ENCODE measurements around the gene TSPAN14. TPM values are rescaled to one million over a fixed set of nuclear protein-coding genes. Genes with fewer than 3 reads are reported as not detected.
A peak's percentile ranks its signal among the peaks of the same experiment; 100 is the strongest.

The TSPAN14 gene
- total RNA-seq, 2 experiments from 2014 or later, result 98.8 to 112 TPM

- Mint-ChIP-seq H3K27me3 (no peaks in the 10 kb centered on the region), H3K9me3 (no peaks in the 10 kb centered on the region), H3K4me1 (peaks cover 69% of the 10 kb centered on the region), H3K4me3 (no peak overlapping the region), H3K27ac (peak overlapping the region; percentile 81), H3K36me3 (peaks cover 19% of the 10 kb centered on the region)
- no peak for ATAC-seq (ENCODE audit: low read depth)
- POLR2A ChIA-PET, result interaction anchor here (0.7 to 3.5 kb wide), 4 partner anchors 33 to 50 kb away, joined by 3 to 34 read pairs (median 5); no protein-coding TSS in a partner anchor
- no peak for DNase-seq
These were observed 49.6 kb downstream of the TSPAN14 start for GRCh38 chr10:80503584-80504157.

GRCh38 chr10:80504158-80504811 lies 50.2 kb downstream of the TSPAN14 start:
- POLR2A ChIA-PET, result interaction anchor here (0.7 to 3.5 kb wide), 8 partner anchors 32 to 97 kb away, joined by 3 to 34 read pairs (median 4); partner anchors contain the start of gene PRXL2A
- H3K36me3 Mint-ChIP-seq, result peaks cover 19% of the 10 kb centered on the region
- no peaks in the 10 kb centered on the region for H3K27me3 Mint-ChIP-seq
- ATAC-seq (ENCODE audit: low read depth), result no peak
- peak overlapping the region; percentile 81 for H3K27ac Mint-ChIP-seq
- H3K4me1 Mint-ChIP-seq, result peaks cover 62% of the 10 kb centered on the region
- H3K9me3 Mint-ChIP-seq, result no peaks in the 10 kb centered on the region
- H3K4me3 Mint-ChIP-seq, result no peak overlapping the region
- no peak for DNase-seq

- Mint-ChIP-seq H3K27ac (peak overlapping the region; percentile 81), H3K4me3 (no peak overlapping the region), H3K27me3 (no peaks in the 10 kb centered on the region), H3K9me3 (no peaks in the 10 kb centered on the region), H3K4me1 (peaks cover 59% of the 10 kb centered on the region), H3K36me3 (peaks cover 24% of the 10 kb centered on the region)
- POLR2A ChIA-PET, result interaction anchor here (0.8 to 3.5 kb wide), 10 partner anchors 17 to 127 kb away, joined by 3 to 34 read pairs (median 4); partner anchors contain the start of gene PRXL2A
- DNase-seq (no peak), ATAC-seq (ENCODE audit: low read depth) (peak; percentile 6)
These were observed 50.9 kb downstream of the TSPAN14 start for GRCh38 chr10:80504897-80505465.

- Mint-ChIP-seq H3K4me3 (no peak overlapping the region), H3K4me1 (peaks cover 59% of the 10 kb centered on the region), H3K36me3 (peaks cover 26% of the 10 kb centered on the region), H3K27me3 (no peaks in the 10 kb centered on the region), H3K9me3 (no peaks in the 10 kb centered on the region), H3K27ac (no peak overlapping the region)
- no peak for DNase-seq
- POLR2A ChIA-PET, result interaction anchor here (0.9 to 3.5 kb wide), 7 partner anchors 13 to 61 kb away, joined by 3 to 34 read pairs (median 4); no protein-coding TSS in a partner anchor
- no peak for ATAC-seq (ENCODE audit: low read depth)
These were observed 52.1 kb downstream of the TSPAN14 start for GRCh38 chr10:80506189-80506575.

GRCh38 chr10:80506836-80507487 lies 52.9 kb downstream of the TSPAN14 start:
- no peaks in the 10 kb centered on the region for H3K9me3 Mint-ChIP-seq
- no peak overlapping the region for H3K4me3 Mint-ChIP-seq
- H3K27me3 Mint-ChIP-seq, result no peaks in the 10 kb centered on the region
- H3K36me3 Mint-ChIP-seq, result peaks cover 25% of the 10 kb centered on the region
- DNase-seq (no peak), ATAC-seq (ENCODE audit: low read depth) (no peak)
- peaks cover 57% of the 10 kb centered on the region for H3K4me1 Mint-ChIP-seq
- H3K27ac Mint-ChIP-seq, result no peak overlapping the region
- POLR2A ChIA-PET, result interaction anchor here (2.9 kb wide), 1 partner anchor 62 kb away, joined by 30 read pairs; no protein-coding TSS in a partner anchor

GRCh38 chr10:80509108-80509402 lies 54.9 kb downstream of the TSPAN14 start:
- no peak for DNase-seq
- Mint-ChIP-seq H3K9me3 (no peaks in the 10 kb centered on the region), H3K27ac (no peak overlapping the region), H3K4me1 (peaks cover 37% of the 10 kb centered on the region), H3K4me3 (no peak overlapping the region), H3K36me3 (peaks cover 29% of the 10 kb centered on the region), H3K27me3 (no peaks in the 10 kb centered on the region)
- ATAC-seq (ENCODE audit: low read depth), result no peak
- POLR2A ChIA-PET, result no interaction called here

GRCh38 chr10:80509403-80510161 lies 55.5 kb downstream of the TSPAN14 start:
- H3K27ac Mint-ChIP-seq, result peak overlapping the region; percentile 62
- H3K4me1 Mint-ChIP-seq, result peaks cover 35% of the 10 kb centered on the region
- no peak for DNase-seq
- H3K36me3 Mint-ChIP-seq, result peaks cover 34% of the 10 kb centered on the region
- no peaks in the 10 kb centered on the region for H3K27me3 Mint-ChIP-seq
- no peaks in the 10 kb centered on the region for H3K9me3 Mint-ChIP-seq
- POLR2A ChIA-PET, result interaction anchor here (2.3 kb wide), 1 partner anchor 9 kb away, joined by 5 read pairs; no protein-coding TSS in a partner anchor
- ATAC-seq (ENCODE audit: low read depth), result no peak
- no peak overlapping the region for H3K4me3 Mint-ChIP-seq

GRCh38 chr10:80512031-80512526 lies 58.0 kb downstream of the TSPAN14 start:
- no peaks in the 10 kb centered on the region for H3K9me3 Mint-ChIP-seq
- peak overlapping the region; percentile 89 for H3K27ac Mint-ChIP-seq
- H3K36me3 Mint-ChIP-seq, result peaks cover 39% of the 10 kb centered on the region
- POLR2A ChIA-PET, result interaction anchor here (0.6 to 2.8 kb wide), 11 partner anchors 8 to 68 kb away, joined by 3 to 8 read pairs (median 3); no protein-coding TSS in a partner anchor
- H3K4me1 Mint-ChIP-seq, result peaks cover 31% of the 10 kb centered on the region
- DNase-seq (no peak), ATAC-seq (ENCODE audit: low read depth) (no peak)
- H3K27me3 Mint-ChIP-seq, result no peaks in the 10 kb centered on the region
- no peak overlapping the region for H3K4me3 Mint-ChIP-seq

GRCh38 chr10:80513106-80513505 lies 59.0 kb downstream of the TSPAN14 start:
- H3K27ac Mint-ChIP-seq, result no peak overlapping the region
- POLR2A ChIA-PET, result interaction anchor here (2.8 kb wide), 1 partner anchor 69 kb away, joined by 8 read pairs; no protein-coding TSS in a partner anchor
- H3K4me1 Mint-ChIP-seq, result peaks cover 30% of the 10 kb centered on the region
- no peak for ATAC-seq (ENCODE audit: low read depth)
- peaks cover 43% of the 10 kb centered on the region for H3K36me3 Mint-ChIP-seq
- no peak for DNase-seq
- no peaks in the 10 kb centered on the region for H3K27me3 Mint-ChIP-seq
- H3K4me3 Mint-ChIP-seq, result no peak overlapping the region
- H3K9me3 Mint-ChIP-seq, result no peaks in the 10 kb centered on the region

- ATAC-seq (ENCODE audit: low read depth), result no peak
- Mint-ChIP-seq H3K27ac (peak overlapping the region; percentile 30), H3K4me1 (peaks cover 43% of the 10 kb centered on the region), H3K9me3 (no peaks in the 10 kb centered on the region), H3K4me3 (no peak overlapping the region), H3K27me3 (no peaks in the 10 kb centered on the region), H3K36me3 (peaks cover 42% of the 10 kb centered on the region)
- POLR2A ChIA-PET, result interaction anchor here (0.7 kb wide), 1 partner anchor 22 kb away, joined by 3 read pairs; no protein-coding TSS in a partner anchor
- DNase-seq, result no peak
These were observed 61.4 kb downstream of the TSPAN14 start for GRCh38 chr10:80515511-80515910.

- DNase-seq (no peak), ATAC-seq (ENCODE audit: low read depth) (no peak)
- Mint-ChIP-seq H3K4me1 (peaks cover 45% of the 10 kb centered on the region), H3K27me3 (no peaks in the 10 kb centered on the region), H3K9me3 (no peaks in the 10 kb centered on the region), H3K36me3 (peaks cover 47% of the 10 kb centered on the region), H3K4me3 (no peak overlapping the region), H3K27ac (peak overlapping the region; percentile 80)
- POLR2A ChIA-PET, result interaction anchor here (0.7 kb wide), 1 partner anchor 23 kb away, joined by 3 read pairs; no protein-coding TSS in a partner anchor
These were observed 61.8 kb downstream of the TSPAN14 start for GRCh38 chr10:80515941-80516340.

- Mint-ChIP-seq H3K27me3 (no peaks in the 10 kb centered on the region), H3K4me3 (no peak overlapping the region), H3K27ac (peak overlapping the region; percentile 80), H3K9me3 (no peaks in the 10 kb centered on the region), H3K36me3 (peaks cover 43% of the 10 kb centered on the region), H3K4me1 (peaks cover 40% of the 10 kb centered on the region)
- ATAC-seq (ENCODE audit: low read depth) (peak; percentile 51), DNase-seq (no peak)
- POLR2A ChIA-PET, result no interaction called here
These were observed 62.5 kb downstream of the TSPAN14 start for GRCh38 chr10:80516506-80517075.
